Measurements from ENCODE around the gene MAP3K5.

Gene MAP3K5

GRCh38 chr6:136677822-136678221, 114.5 kb downstream of the MAP3K5 start:
- H3K36me3 ChIP-seq (ENCODE audit: control insufficient read depth, insufficient read depth, low read length) = no peaks in the 10 kb centered on the region
- H3K9me3 ChIP-seq (ENCODE audit: control insufficient read depth, low read length) = no peaks in the 10 kb centered on the region
- no peak overlapping the region for H3K9ac ChIP-seq (ENCODE audit: low read length)
- H3K4me1 ChIP-seq (ENCODE audit: control insufficient read depth, insufficient read depth, low read length) = no peaks in the 10 kb centered on the region
- H3K27me3 ChIP-seq (ENCODE audit: control insufficient read depth, insufficient read depth, low read length) = no peaks in the 10 kb centered on the region
- H3K4me3 ChIP-seq (ENCODE audit: low read length) = no peak overlapping the region

DNA sequence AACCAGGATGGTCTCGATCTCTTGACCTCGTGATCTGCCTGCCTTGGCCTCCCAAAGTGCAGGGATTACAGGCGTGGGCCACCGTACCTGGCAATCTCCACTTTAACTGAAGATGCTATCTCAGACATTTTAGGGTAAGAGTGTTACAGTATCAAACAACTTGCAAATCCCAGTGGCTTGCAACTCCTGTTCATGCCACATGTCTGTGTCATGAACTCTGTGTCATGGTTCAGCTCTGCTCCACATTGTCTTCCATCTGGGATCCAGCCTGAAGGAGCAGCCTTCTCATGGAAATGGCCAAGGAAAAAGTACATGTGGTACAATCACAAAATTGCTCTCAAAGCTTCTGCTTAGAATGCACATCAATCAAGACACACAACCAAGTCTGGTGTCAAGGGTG, 114.9 kb downstream of the MAP3K5 start:
- no peak overlapping the region for H3K4me3 ChIP-seq (ENCODE audit: low read length)

GRCh38 chr6:136676075-136676474, 116.2 kb downstream of the MAP3K5 start:
- Histone ChIP-seq H3K36me3 (ENCODE audit: control insufficient read depth, insufficient read depth, low read length) (no peaks in the 10 kb centered on the region), H3K27me3 (ENCODE audit: control insufficient read depth, insufficient read depth, low read length) (no peaks in the 10 kb centered on the region), H3K9me3 (ENCODE audit: control insufficient read depth, low read length) (no peaks in the 10 kb centered on the region), H3K9ac (ENCODE audit: low read length) (no peak overlapping the region), H3K4me3 (ENCODE audit: low read length) (no peak overlapping the region), H3K4me1 (ENCODE audit: control insufficient read depth, insufficient read depth, low read length) (no peaks in the 10 kb centered on the region)

More for the DNA sequence above, 114.9 kb downstream of the MAP3K5 start:
- H3K9ac ChIP-seq (ENCODE audit: low read length) = no peak overlapping the region
- H3K27me3 ChIP-seq (ENCODE audit: control insufficient read depth, insufficient read depth, low read length) = no peaks in the 10 kb centered on the region
- H3K4me1 ChIP-seq (ENCODE audit: control insufficient read depth, insufficient read depth, low read length) = no peaks in the 10 kb centered on the region
- no peaks in the 10 kb centered on the region for H3K9me3 ChIP-seq (ENCODE audit: control insufficient read depth, low read length)
- no peaks in the 10 kb centered on the region for H3K36me3 ChIP-seq (ENCODE audit: control insufficient read depth, insufficient read depth, low read length)

- Histone ChIP-seq H3K9me3 (ENCODE audit: control insufficient read depth, low read length) (no peaks in the 10 kb centered on the region), H3K4me1 (ENCODE audit: control insufficient read depth, insufficient read depth, low read length) (peaks cover 8% of the 10 kb centered on the region), H3K4me3 (ENCODE audit: low read length) (no peak overlapping the region), H3K36me3 (ENCODE audit: control insufficient read depth, insufficient read depth, low read length) (no peaks in the 10 kb centered on the region), H3K27me3 (ENCODE audit: control insufficient read depth, insufficient read depth, low read length) (no peaks in the 10 kb centered on the region), H3K9ac (ENCODE audit: low read length) (no peak overlapping the region)
Measured at GRCh38 chr6:136673571-136673970, 118.7 kb downstream of the MAP3K5 start.

GRCh38 chr6:136672144-136672543, 120.1 kb downstream of the MAP3K5 start:
- H3K27me3 ChIP-seq (ENCODE audit: control insufficient read depth, insufficient read depth, low read length) = no peaks in the 10 kb centered on the region
- peaks cover 8% of the 10 kb centered on the region for H3K4me1 ChIP-seq (ENCODE audit: control insufficient read depth, insufficient read depth, low read length)
- no peaks in the 10 kb centered on the region for H3K9me3 ChIP-seq (ENCODE audit: control insufficient read depth, low read length)
- no peak overlapping the region for H3K9ac ChIP-seq (ENCODE audit: low read length)
- H3K36me3 ChIP-seq (ENCODE audit: control insufficient read depth, insufficient read depth, low read length) = no peaks in the 10 kb centered on the region
- no peak overlapping the region for H3K4me3 ChIP-seq (ENCODE audit: low read length)

GRCh38 chr6:136669299-136669699, 123.0 kb downstream of the MAP3K5 start:
- H3K9ac ChIP-seq (ENCODE audit: low read length) = no peak overlapping the region
- peaks cover 8% of the 10 kb centered on the region for H3K4me1 ChIP-seq (ENCODE audit: control insufficient read depth, insufficient read depth, low read length)

DNA sequence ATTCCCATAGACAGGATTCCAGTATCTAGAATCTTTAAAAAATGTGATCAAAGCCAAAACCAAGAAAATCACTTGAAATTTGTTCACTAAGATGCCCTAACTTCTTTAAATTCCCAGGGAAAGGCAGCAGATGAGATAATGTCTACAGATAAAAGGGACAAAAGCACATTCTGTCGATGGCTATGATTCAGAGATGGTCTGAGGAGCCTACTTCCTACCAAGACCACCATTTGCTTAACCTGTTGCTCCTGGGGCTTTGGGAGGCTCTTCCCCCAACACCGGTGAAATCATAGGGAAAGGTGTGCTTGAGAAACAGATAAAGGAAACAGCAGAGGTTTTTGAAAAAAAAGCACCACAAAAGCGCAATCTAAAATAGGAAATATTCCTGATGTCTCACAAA, 123.7 kb downstream of the MAP3K5 start:
- Histone ChIP-seq H3K4me1 (ENCODE audit: control insufficient read depth, insufficient read depth, low read length) (peaks cover 8% of the 10 kb centered on the region), H3K27me3 (ENCODE audit: control insufficient read depth, insufficient read depth, low read length) (no peaks in the 10 kb centered on the region), H3K9me3 (ENCODE audit: control insufficient read depth, low read length) (no peaks in the 10 kb centered on the region), H3K4me3 (ENCODE audit: low read length) (no peak overlapping the region), H3K9ac (ENCODE audit: low read length) (no peak overlapping the region), H3K36me3 (ENCODE audit: control insufficient read depth, insufficient read depth, low read length) (no peaks in the 10 kb centered on the region)

More at GRCh38 chr6:136669299-136669699, 123.0 kb downstream of the MAP3K5 start:
- H3K4me3 ChIP-seq (ENCODE audit: low read length) = no peak overlapping the region
- H3K9me3 ChIP-seq (ENCODE audit: control insufficient read depth, low read length) = no peaks in the 10 kb centered on the region
- H3K36me3 ChIP-seq (ENCODE audit: control insufficient read depth, insufficient read depth, low read length) = no peaks in the 10 kb centered on the region
- H3K27me3 ChIP-seq (ENCODE audit: control insufficient read depth, insufficient read depth, low read length) = no peaks in the 10 kb centered on the region

- Histone ChIP-seq H3K4me1 (ENCODE audit: control insufficient read depth, insufficient read depth, low read length) (peaks cover 8% of the 10 kb centered on the region), H3K27me3 (ENCODE audit: control insufficient read depth, insufficient read depth, low read length) (no peaks in the 10 kb centered on the region), H3K9ac (ENCODE audit: low read length) (no peak overlapping the region), H3K4me3 (ENCODE audit: low read length) (no peak overlapping the region), H3K36me3 (ENCODE audit: control insufficient read depth, insufficient read depth, low read length) (no peaks in the 10 kb centered on the region), H3K9me3 (ENCODE audit: control insufficient read depth, low read length) (no peaks in the 10 kb centered on the region)
Measured at GRCh38 chr6:136666041-136666440, 126.2 kb downstream of the MAP3K5 start.

DNA sequence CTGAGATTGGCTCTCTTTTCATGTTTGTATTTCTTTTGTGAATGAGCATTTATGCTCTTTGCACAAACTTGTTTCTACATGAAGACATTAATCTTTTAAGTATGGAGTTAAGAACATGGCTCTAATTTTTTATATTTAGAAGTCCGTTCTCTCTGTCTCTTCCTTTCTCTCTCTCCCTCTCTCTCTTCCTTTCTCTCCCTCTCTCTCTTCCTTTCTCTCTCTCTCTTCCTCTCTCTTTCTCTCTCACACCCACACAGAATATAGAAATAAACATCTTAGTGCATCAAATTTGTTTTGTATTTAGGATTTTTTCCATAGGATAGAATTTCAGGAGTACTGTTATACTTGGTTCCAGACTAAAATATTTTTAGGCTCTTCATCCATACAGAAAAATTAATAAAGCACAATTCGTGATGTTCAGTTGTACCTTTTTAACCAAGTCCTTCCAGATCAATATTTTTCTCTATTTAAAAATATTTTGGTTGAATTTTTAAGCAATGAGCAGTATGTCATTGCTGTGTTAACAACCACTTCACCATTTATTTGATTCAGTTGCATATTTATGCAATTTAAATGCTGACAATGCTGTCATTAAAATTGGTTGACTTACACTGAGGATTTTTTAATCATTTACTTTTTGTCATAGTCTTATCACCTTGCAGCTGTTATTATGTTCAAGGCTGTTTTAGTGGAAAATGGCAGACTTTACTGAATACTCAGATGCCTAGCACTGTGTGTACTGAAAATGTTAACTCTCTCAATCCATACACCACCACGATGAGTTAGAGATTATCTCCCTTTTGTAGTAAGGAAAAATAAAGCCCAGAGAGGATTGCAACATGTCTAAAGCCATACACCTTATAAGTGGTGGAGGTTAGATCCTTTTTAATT, 129.7 kb downstream of the MAP3K5 start:
- Histone ChIP-seq H3K4me1 (ENCODE audit: control insufficient read depth, insufficient read depth, low read length) (no peaks in the 10 kb centered on the region), H3K9me3 (ENCODE audit: control insufficient read depth, low read length) (no peaks in the 10 kb centered on the region), H3K27me3 (ENCODE audit: control insufficient read depth, insufficient read depth, low read length) (no peaks in the 10 kb centered on the region)

DNA sequence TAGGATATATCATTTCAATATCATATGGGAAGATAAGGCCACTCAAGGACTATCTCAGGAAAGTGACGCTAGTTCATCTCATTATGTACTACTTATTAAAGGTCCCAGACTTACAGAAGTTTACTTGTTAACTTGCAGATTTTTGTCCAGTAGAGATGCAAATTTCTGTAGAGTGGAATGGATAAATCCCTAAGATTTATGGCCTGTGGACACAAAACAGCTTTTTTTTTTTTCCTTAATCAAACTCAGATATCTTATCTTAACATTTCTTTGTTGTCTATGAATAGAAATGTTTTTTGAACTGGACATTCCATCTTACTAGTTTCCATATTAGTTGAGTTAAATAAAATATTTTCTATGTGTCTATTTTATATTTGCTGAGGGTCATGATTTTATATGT, 131.6 kb downstream of the MAP3K5 start:
- no peak overlapping the region for H3K4me3 ChIP-seq (ENCODE audit: low read length)
- no peaks in the 10 kb centered on the region for H3K27me3 ChIP-seq (ENCODE audit: control insufficient read depth, insufficient read depth, low read length)
- no peaks in the 10 kb centered on the region for H3K36me3 ChIP-seq (ENCODE audit: control insufficient read depth, insufficient read depth, low read length)
- H3K4me1 ChIP-seq (ENCODE audit: control insufficient read depth, insufficient read depth, low read length) = no peaks in the 10 kb centered on the region
- no peak overlapping the region for H3K9ac ChIP-seq (ENCODE audit: low read length)
- H3K9me3 ChIP-seq (ENCODE audit: control insufficient read depth, low read length) = no peaks in the 10 kb centered on the region

More for the DNA sequence above, 129.7 kb downstream of the MAP3K5 start:
- no peak overlapping the region for H3K9ac ChIP-seq (ENCODE audit: low read length)
- H3K36me3 ChIP-seq (ENCODE audit: control insufficient read depth, insufficient read depth, low read length) = no peaks in the 10 kb centered on the region
- no peak overlapping the region for H3K4me3 ChIP-seq (ENCODE audit: low read length)

DNA sequence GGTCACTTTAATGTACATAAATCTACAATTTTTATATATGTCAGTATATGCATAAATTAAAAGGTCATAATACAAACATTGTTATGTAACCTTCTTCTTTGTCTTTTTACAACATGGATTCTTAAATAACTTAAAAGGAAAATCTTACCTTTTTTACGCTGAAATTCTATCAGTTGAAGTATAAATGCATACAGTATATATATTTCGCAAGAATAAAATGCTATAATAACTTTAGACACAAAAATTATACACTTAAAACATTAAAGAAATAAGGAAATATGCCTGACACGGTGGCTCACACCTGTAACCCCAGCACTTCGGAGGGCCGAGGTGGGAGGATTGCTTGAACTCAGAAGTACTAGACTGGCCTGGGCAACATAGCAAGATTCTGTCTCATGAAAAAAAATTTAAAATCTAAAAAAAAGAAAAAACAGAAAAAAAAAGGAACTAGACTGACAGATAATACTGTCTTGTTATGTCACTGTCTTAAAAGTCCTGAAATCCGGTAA, 132.2 kb downstream of the MAP3K5 start:
- H3K9me3 ChIP-seq (ENCODE audit: control insufficient read depth, low read length) = no peaks in the 10 kb centered on the region
- H3K27me3 ChIP-seq (ENCODE audit: control insufficient read depth, insufficient read depth, low read length) = no peaks in the 10 kb centered on the region
- H3K36me3 ChIP-seq (ENCODE audit: control insufficient read depth, insufficient read depth, low read length) = no peaks in the 10 kb centered on the region
- no peaks in the 10 kb centered on the region for H3K4me1 ChIP-seq (ENCODE audit: control insufficient read depth, insufficient read depth, low read length)
- no peak overlapping the region for H3K9ac ChIP-seq (ENCODE audit: low read length)
- no peak overlapping the region for H3K4me3 ChIP-seq (ENCODE audit: low read length)

GRCh38 chr6:136658711-136659110, 133.6 kb downstream of the MAP3K5 start:
- no peaks in the 10 kb centered on the region for H3K4me1 ChIP-seq (ENCODE audit: control insufficient read depth, insufficient read depth, low read length)
- H3K27me3 ChIP-seq (ENCODE audit: control insufficient read depth, insufficient read depth, low read length) = no peaks in the 10 kb centered on the region
- H3K4me3 ChIP-seq (ENCODE audit: low read length) = no peak overlapping the region
- H3K9ac ChIP-seq (ENCODE audit: low read length) = no peak overlapping the region
- no peaks in the 10 kb centered on the region for H3K9me3 ChIP-seq (ENCODE audit: control insufficient read depth, low read length)
- H3K36me3 ChIP-seq (ENCODE audit: control insufficient read depth, insufficient read depth, low read length) = no peaks in the 10 kb centered on the region

Measured in mucosa of stomach (tissue), 1 donor.